Esophagus squamous epithelium (tissue), 5 donors: ENCODE measurements around the gene CHST14. TPM values are rescaled to one million over a fixed set of nuclear protein-coding genes. Genes with fewer than 3 reads are reported as not detected.

Experiments used
- DNase-seq: peaks from one replicate; lab custom pipeline; 2025; lab: John Stamatoyannopoulos, UW
- H3K27ac ChIP-seq, 4 donors: fragments of 200-600 bp; sonication (generic); one replicate each; pipeline ENCODE4 v1.5.1; 2016 to 2019; ENCODE audit warnings: mild to moderate bottlenecking in 1 of 4
- H3K27me3 ChIP-seq, 4 donors: fragments of 200-600 bp; sonication (generic); 1 replicate in 3 of 4; 2 replicates in 1 of 4; pipeline versions ENCODE4 v1.5.1 to v1.6.0; 2017 to 2021; ENCODE audit warnings: antibody characterized with exemption in 1 of 4
- H3K36me3 ChIP-seq, 3 donors: fragments of 200-600 bp; sonication (generic); one replicate each; pipeline ENCODE4 v1.5.1; 2016 to 2019
- H3K4me1 ChIP-seq, 3 donors: fragments of 200-600 bp; sonication (generic); one replicate each; pipeline ENCODE4 v1.5.1; 2017 to 2019
- H3K4me3 ChIP-seq, 4 donors: fragments of 200-600 bp; sonication (generic); 1 replicate in 3 of 4; 2 replicates in 1 of 4; pipeline ENCODE4 v1.5.1; 2016 to 2019; ENCODE audit warnings: mild to moderate bottlenecking in 2 of 4, moderate library complexity in 1 of 4
- H3K9me3 ChIP-seq, 3 donors: fragments of 200-600 bp; sonication (generic); one replicate each; pipeline ENCODE4 v1.5.1; 2016 to 2019
- POLR2A ChIP-seq, 4 donors: fragments of 450-650 bp; IDR thresholded peaks; one replicate each; pipeline ENCODE4 v1.6.1; 2017; ENCODE audit warnings: antibody characterized with exemption in 4 of 4, mild to moderate bottlenecking in 4 of 4, moderate library complexity in 3 of 4
- WGBS, 2 donors: methylation state at CpG; one replicate each; pipeline ENCODE4 v1.1.5; 2018; 5-methylcytosine and 5-hydroxymethylcytosine counted together
- intact Hi-C: fragments of 100-400 bp; cut with DNase I; formaldehyde crosslinking; loops from one replicate; pipeline ENCODE4 v1.15.0; 2022
- total RNA-seq, 4 donors: library from RNA; depleted of rRNA; stranded (reverse); fragments of >200 nt; gene quantifications; one replicate each; pipeline ENCODE4 v1.1.0, GENCODE V29; 2016
- TF ChIP-seq, protein P1 (sequence below), 6 experiments: fragments of 450-650 bp in 4 of 6; fragments of 200-600 bp in 2 of 6; sonication (generic) in 2 of 6; IDR thresholded peaks; one replicate each; pipeline ENCODE4 v1.5.1; 2016 to 2019; ENCODE audit warnings: antibody characterized with exemption in 6 of 6, mild to moderate bottlenecking in 4 of 6, moderate library complexity in 4 of 6
- donor health status: DM: yes; HTN: yes; CAD: no.

CHST14 gene
- total RNA-seq, 4 donors from 2014 or later = 2.9 to 7.4 (median 5.2) TPM

DNA sequence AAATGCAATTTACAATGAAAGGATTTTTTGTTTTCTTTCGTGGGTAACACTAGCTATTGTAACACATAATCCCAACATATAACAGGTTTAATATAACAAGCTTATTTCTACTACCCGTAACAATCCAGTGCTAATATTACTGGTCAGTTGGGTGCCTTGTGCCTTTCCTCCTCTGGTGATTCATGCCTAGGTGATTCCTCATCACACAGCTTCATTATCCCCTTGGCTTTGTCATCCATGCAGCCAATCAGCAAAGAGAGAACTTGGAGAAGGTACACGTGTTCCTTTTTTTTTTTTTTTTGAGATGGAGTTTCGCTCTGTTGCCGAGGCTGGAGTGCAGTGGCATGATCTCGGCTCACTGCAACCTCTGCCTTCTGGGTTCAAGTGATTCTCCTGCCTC lies 30.7 kb downstream of the CHST14 start:
- intact Hi-C loops = no loop called here

DNA sequence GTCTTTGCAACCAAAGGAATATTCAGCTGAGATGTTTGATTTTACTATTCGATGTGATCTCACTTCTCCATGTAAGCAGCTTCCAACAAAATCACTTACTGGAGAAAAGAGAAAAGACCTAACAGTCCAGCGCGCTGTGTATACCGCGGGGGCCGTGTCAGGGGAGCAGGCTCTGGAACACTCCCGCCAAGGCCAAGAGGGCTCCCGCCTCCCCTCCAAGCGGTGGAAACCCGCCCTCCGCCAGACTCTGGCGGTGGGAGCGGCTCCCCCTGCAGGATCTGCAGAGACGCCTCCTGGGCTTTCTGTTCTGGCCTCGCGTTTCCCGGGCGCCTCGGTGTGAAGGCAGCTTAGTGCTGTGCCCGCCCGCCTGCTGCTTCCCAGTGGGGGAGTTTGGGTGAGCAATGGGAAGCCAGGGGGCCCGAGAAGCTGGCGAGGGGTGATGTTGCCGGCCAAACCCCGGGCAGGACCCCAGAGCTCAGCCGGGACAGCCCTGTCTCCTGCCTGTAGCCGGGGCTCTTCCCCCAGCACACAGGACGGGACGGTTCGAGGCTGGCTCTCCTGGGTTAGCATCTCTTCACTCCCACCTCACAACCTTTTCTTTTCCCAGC lies 36.3 kb downstream of the CHST14 start:
- WGBS, 2 donors = 5 to 29% methylated on average over 4 of the region's 30 CpGs

More for the DNA sequence above, 30.7 kb downstream of the CHST14 start:
- Histone ChIP-seq H3K27me3 (peaks cover 0 to 35% (median 0%) of the 10 kb centered on the region in 4 donors), H3K4me3 (no peak overlapping the region), H3K9me3 (no peaks in the 10 kb centered on the region), H3K27ac (no peak overlapping the region), H3K4me1 (no peaks in the 10 kb centered on the region), H3K36me3 (no peaks in the 10 kb centered on the region)
- WGBS, 2 donors = 52 to 62% methylated on average over 5 to 6 of the region's 6 CpGs
- TF ChIP-seq, protein P1, sequence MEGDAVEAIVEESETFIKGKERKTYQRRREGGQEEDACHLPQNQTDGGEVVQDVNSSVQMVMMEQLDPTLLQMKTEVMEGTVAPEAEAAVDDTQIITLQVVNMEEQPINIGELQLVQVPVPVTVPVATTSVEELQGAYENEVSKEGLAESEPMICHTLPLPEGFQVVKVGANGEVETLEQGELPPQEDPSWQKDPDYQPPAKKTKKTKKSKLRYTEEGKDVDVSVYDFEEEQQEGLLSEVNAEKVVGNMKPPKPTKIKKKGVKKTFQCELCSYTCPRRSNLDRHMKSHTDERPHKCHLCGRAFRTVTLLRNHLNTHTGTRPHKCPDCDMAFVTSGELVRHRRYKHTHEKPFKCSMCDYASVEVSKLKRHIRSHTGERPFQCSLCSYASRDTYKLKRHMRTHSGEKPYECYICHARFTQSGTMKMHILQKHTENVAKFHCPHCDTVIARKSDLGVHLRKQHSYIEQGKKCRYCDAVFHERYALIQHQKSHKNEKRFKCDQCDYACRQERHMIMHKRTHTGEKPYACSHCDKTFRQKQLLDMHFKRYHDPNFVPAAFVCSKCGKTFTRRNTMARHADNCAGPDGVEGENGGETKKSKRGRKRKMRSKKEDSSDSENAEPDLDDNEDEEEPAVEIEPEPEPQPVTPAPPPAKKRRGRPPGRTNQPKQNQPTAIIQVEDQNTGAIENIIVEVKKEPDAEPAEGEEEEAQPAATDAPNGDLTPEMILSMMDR (IDR thresholded peaks at IDR 0.05) = no peak
- TF ChIP-seq POLR2A (IDR thresholded peaks at IDR 0.05) = no peak
- DNase-seq = no peak

GRCh38 chr15:40508216-40508615 lies 37.4 kb downstream of the CHST14 start:
- Histone ChIP-seq H3K27ac (no peak overlapping the region), H3K27me3 (peaks cover 0 to 19% (median 0%) of the 10 kb centered on the region in 4 donors), H3K4me1 (peaks cover 5 to 34% (median 17%) of the 10 kb centered on the region in 3 donors), H3K9me3 (no peaks in the 10 kb centered on the region), H3K36me3 (no peaks in the 10 kb centered on the region), H3K4me3 (no peak overlapping the region)
- DNase-seq = no peak
- WGBS, 2 donors = 83 to 89% methylated on average over 1 of the region's 1 CpG
- intact Hi-C loops = no loop called here
- TF ChIP-seq, protein P1 (IDR thresholded peaks at IDR 0.05) = no peak

More for the DNA sequence above, 36.3 kb downstream of the CHST14 start:
- peaks cover 0 to 25% (median 0%) of the 10 kb centered on the region in 4 donors for H3K27me3 ChIP-seq
- no peak for TF ChIP-seq POLR2A (IDR thresholded peaks at IDR 0.05)
- TF ChIP-seq, protein P1 (IDR thresholded peaks at IDR 0.05) = peak; percentile 35 to 64 (median 54)
- intact Hi-C loops = no loop called here
- no peak for DNase-seq
- H3K36me3 ChIP-seq = no peaks in the 10 kb centered on the region
- no peaks in the 10 kb centered on the region for H3K9me3 ChIP-seq
- no peak overlapping the region for H3K27ac ChIP-seq
- H3K4me1 ChIP-seq = peaks cover 3 to 27% (median 16%) of the 10 kb centered on the region in 3 donors
- H3K4me3 ChIP-seq = peak overlapping the region; percentile 1 to 61 (median 36)

DNA sequence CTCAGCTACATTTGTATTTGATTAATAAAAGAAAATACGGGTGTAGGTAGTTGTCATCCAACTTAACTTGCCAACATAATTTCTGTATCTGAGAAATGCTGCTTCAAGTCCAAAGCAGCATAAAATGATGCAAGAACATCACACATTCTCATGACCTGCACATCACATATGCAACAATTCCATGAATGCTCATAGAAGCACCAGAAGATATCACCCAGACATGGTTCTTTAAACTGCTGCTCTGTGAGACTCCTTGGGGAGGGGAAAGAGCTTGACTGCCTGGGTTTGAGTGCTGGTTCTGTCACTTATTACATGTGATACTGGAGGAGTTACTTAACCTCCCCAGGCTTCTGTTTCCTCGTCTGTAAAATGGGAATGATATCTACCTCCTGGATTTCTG lies 39.4 kb downstream of the CHST14 start:
- H3K4me3 ChIP-seq = no peak overlapping the region
- TF ChIP-seq POLR2A (IDR thresholded peaks at IDR 0.05) = no peak
- TF ChIP-seq, protein P1 (IDR thresholded peaks at IDR 0.05) = no peak
- 75 to 80% methylated on average over 2 of the region's 2 CpGs for WGBS, 2 donors
- DNase-seq = no peak
- no peaks in the 10 kb centered on the region for H3K36me3 ChIP-seq
- peaks cover 5 to 39% (median 17%) of the 10 kb centered on the region in 3 donors for H3K4me1 ChIP-seq
- peaks cover 0 to 9% (median 0%) of the 10 kb centered on the region in 4 donors for H3K27me3 ChIP-seq
- intact Hi-C loops = no loop called here
- H3K9me3 ChIP-seq = no peaks in the 10 kb centered on the region
- H3K27ac ChIP-seq = no peak overlapping the region

GRCh38 chr15:40511093-40511471 lies 40.3 kb downstream of the CHST14 start:
- 8 to 19% methylated on average over 16 to 22 of the region's 22 CpGs for WGBS, 2 donors

More at GRCh38 chr15:40511093-40511471, 40.3 kb downstream of the CHST14 start:
- no peaks in the 10 kb centered on the region for H3K36me3 ChIP-seq
- peak overlapping the region; percentile 46 to 70 (median 64) for H3K4me3 ChIP-seq
- TF ChIP-seq, protein P1 (IDR thresholded peaks at IDR 0.05) = no peak
- TF ChIP-seq POLR2A (IDR thresholded peaks at IDR 0.05) = no peak
- intact Hi-C loops = no loop called here
- H3K4me1 ChIP-seq = peaks cover 5 to 39% (median 17%) of the 10 kb centered on the region in 3 donors
- peaks cover 0 to 9% (median 0%) of the 10 kb centered on the region in 4 donors for H3K27me3 ChIP-seq
- no peak for DNase-seq
- H3K27ac ChIP-seq = peak overlapping the region; percentile 11 to 74 (median 66)
- H3K9me3 ChIP-seq = no peaks in the 10 kb centered on the region
